DOHH2 (cell line): ENCODE results near the gene CARS2.

Experiments used
- H3F3A ChIP-seq: fragments of 200-600 bp; sonication (generic), shearing (Covaris generic); 2 replicates; pipeline ENCODE4 v1.6.0; 2016; ENCODE audit warnings: antibody characterized with exemption, mild to moderate bottlenecking; ENCODE audit not compliant: control insufficient read depth, insufficient read depth
- H3K27ac ChIP-seq: fragments of 200-600 bp; sonication (generic); 2 replicates; pipeline ENCODE4 v1.5.1; 2014; ENCODE audit warnings: low read depth, mild to moderate bottlenecking, low read length, moderate library complexity
- H3K27me3 ChIP-seq: fragments of 200-600 bp; sonication (generic); 2 replicates; pipeline ENCODE4 v1.6.1; 2014; ENCODE audit warnings: mild to moderate bottlenecking, low read length, mixed read lengths; ENCODE audit not compliant: control insufficient read depth
- H3K36me3 ChIP-seq: fragments of 200-600 bp; sonication (generic); 2 replicates; pipeline ENCODE4 v1.6.1; 2014; ENCODE audit warnings: mild to moderate bottlenecking, low read length, moderate library complexity, mixed read lengths; ENCODE audit not compliant: control insufficient read depth
- H3K4me1 ChIP-seq: fragments of 200-600 bp; sonication (generic); 2 replicates; pipeline ENCODE4 v1.6.1; 2014; ENCODE audit warnings: mild to moderate bottlenecking, low read length, mixed read lengths; ENCODE audit not compliant: control insufficient read depth
- H3K4me2 ChIP-seq: fragments of 200-600 bp; sonication (generic); 2 replicates; pipeline ENCODE4 v1.6.0; 2014; ENCODE audit warnings: mild to moderate bottlenecking, low read length, moderate library complexity
- H3K4me3 ChIP-seq: fragments of 200-600 bp; sonication (generic); 2 replicates; pipeline ENCODE4 v1.5.1; 2014; ENCODE audit warnings: mild to moderate bottlenecking, low read length, mixed read lengths
- H3K79me2 ChIP-seq: fragments of 200-600 bp; sonication (generic); 2 replicates; pipeline ENCODE4 v1.6.1; 2014; ENCODE audit warnings: mild to moderate bottlenecking, low read length, mixed read lengths; ENCODE audit not compliant: control insufficient read depth
- H3K9me2 ChIP-seq: fragments of 200-600 bp; sonication (generic); replicated peaks from 2 replicates; pipeline ENCODE4 v1.6.1; 2014; ENCODE audit warnings: mild to moderate bottlenecking, low read length, mixed read lengths; ENCODE audit not compliant: control insufficient read depth
- H3K9me3 ChIP-seq: fragments of 200-600 bp; sonication (generic); 2 replicates; pipeline ENCODE4 v1.6.1; 2014; ENCODE audit warnings: antibody characterized with exemption, low read length, mixed read lengths; ENCODE audit not compliant: control insufficient read depth, insufficient read depth
- H4K20me1 ChIP-seq: fragments of 200-600 bp; sonication (generic); 2 replicates; pipeline ENCODE4 v1.6.0; 2014; ENCODE audit warnings: low read depth, mild to moderate bottlenecking, antibody characterized with exemption, low read length, moderate library complexity; ENCODE audit not compliant: control insufficient read depth, insufficient read depth
- CTCF ChIP-seq: fragments of 200-600 bp; sonication (generic); IDR thresholded peaks from one replicate; pipeline ENCODE4 v1.5.1; 2014; ENCODE audit warnings: antibody characterized with exemption, mild to moderate bottlenecking, low read depth, low read length; ENCODE audit not compliant: poor library complexity, severe bottlenecking
- EZH2phosphoT487 ChIP-seq: fragments of 200-600 bp; sonication (generic); IDR thresholded peaks from 2 replicates; pipeline ENCODE4 v1.6.1; 2017; ENCODE audit warnings: borderline replicate concordance, mild to moderate bottlenecking, antibody characterized with exemption, low read length, moderate library complexity, mixed read lengths

The CARS2 gene

GRCh38 chr13:110643768-110644421 is 62.0 kb downstream of the CARS2 start:
- Histone ChIP-seq H3K27ac (no peak overlapping the region), H3K4me3 (no peak overlapping the region), H3K9me3 (no peaks in the 10 kb centered on the region), H3K27me3 (no peaks in the 10 kb centered on the region), H3K36me3 (peaks cover 67% of the 10 kb centered on the region), H3K79me2 (no peaks in the 10 kb centered on the region), H3K4me2 (no peak overlapping the region), H3K4me1 (peaks cover 20% of the 10 kb centered on the region), H3F3A (peaks cover 5% of the 10 kb centered on the region; the same call in 1 of the 2 replicates), H4K20me1 (no peaks in the 10 kb centered on the region), H3K9me2 (no peaks in the 10 kb centered on the region)
- TF ChIP-seq CTCF, result no peak
- TF ChIP-seq EZH2phosphoT487, result no peak

GRCh38 chr13:110643324-110643723 is 62.6 kb downstream of the CARS2 start:
- no peaks in the 10 kb centered on the region for H3K27me3 ChIP-seq
- no peaks in the 10 kb centered on the region for H4K20me1 ChIP-seq
- no peaks in the 10 kb centered on the region for H3K9me2 ChIP-seq
- H3K79me2 ChIP-seq, result no peaks in the 10 kb centered on the region
- TF ChIP-seq EZH2phosphoT487 (no peak), CTCF (no peak)
- H3K4me1 ChIP-seq, result peaks cover 20% of the 10 kb centered on the region
- peaks cover 69% of the 10 kb centered on the region for H3K36me3 ChIP-seq
- H3K27ac ChIP-seq, result no peak overlapping the region
- H3K9me3 ChIP-seq, result no peaks in the 10 kb centered on the region
- no peak overlapping the region for H3K4me3 ChIP-seq
- H3K4me2 ChIP-seq, result no peak overlapping the region
- H3F3A ChIP-seq, result peaks cover 5% of the 10 kb centered on the region; the same call in 1 of the 2 replicates

- Histone ChIP-seq H3K4me3 (no peak overlapping the region), H4K20me1 (no peaks in the 10 kb centered on the region), H3K4me1 (peaks cover 20% of the 10 kb centered on the region), H3K9me2 (no peaks in the 10 kb centered on the region), H3F3A (peaks cover 5% of the 10 kb centered on the region; the same call in 1 of the 2 replicates), H3K27me3 (no peaks in the 10 kb centered on the region), H3K79me2 (no peaks in the 10 kb centered on the region), H3K9me3 (no peaks in the 10 kb centered on the region), H3K36me3 (peaks cover 66% of the 10 kb centered on the region), H3K27ac (no peak overlapping the region), H3K4me2 (no peak overlapping the region)
- no peak for TF ChIP-seq CTCF
- TF ChIP-seq EZH2phosphoT487, result no peak
Observed at GRCh38 chr13:110642291-110642981, 63.5 kb downstream of the CARS2 start.
